ENCODE measurements around the gene IL18RAP.

The IL18RAP gene

GRCh38 chr2:102480285-102481195 is 57.6 kb downstream of the IL18RAP start:
- H3K4me3 ChIP-seq (ENCODE audit: low read depth, low read length) = no peak overlapping the region
- DNase-seq (ENCODE audit: low read depth) = no peak
- TF ChIP-seq CTCF (IDR thresholded peaks at IDR 0.05; ENCODE audit: control insufficient read depth, extremely low read depth, insufficient read depth) = no peak

GRCh38 chr2:102481931-102482330 is 59.0 kb downstream of the IL18RAP start:
- no peak for DNase-seq (ENCODE audit: low read depth)
- H3K4me3 ChIP-seq (ENCODE audit: low read depth, low read length) = no peak overlapping the region
- TF ChIP-seq CTCF (IDR thresholded peaks at IDR 0.05; ENCODE audit: control insufficient read depth, extremely low read depth, insufficient read depth) = no peak

GRCh38 chr2:102483086-102483485 is 60.1 kb downstream of the IL18RAP start:
- H3K4me3 ChIP-seq (ENCODE audit: low read depth, low read length) = no peak overlapping the region
- DNase-seq (ENCODE audit: low read depth) = no peak
- TF ChIP-seq CTCF (IDR thresholded peaks at IDR 0.05; ENCODE audit: control insufficient read depth, extremely low read depth, insufficient read depth) = no peak

GRCh38 chr2:102484310-102485061 is 61.5 kb downstream of the IL18RAP start:
- no peak for DNase-seq (ENCODE audit: low read depth)
- TF ChIP-seq CTCF (IDR thresholded peaks at IDR 0.05; ENCODE audit: control insufficient read depth, extremely low read depth, insufficient read depth) = no peak
- H3K4me3 ChIP-seq (ENCODE audit: low read depth, low read length) = no peak overlapping the region

- TF ChIP-seq CTCF (IDR thresholded peaks at IDR 0.05; ENCODE audit: control insufficient read depth, extremely low read depth, insufficient read depth) = no peak
- no peak overlapping the region for H3K4me3 ChIP-seq (ENCODE audit: low read depth, low read length)
- no peak for DNase-seq (ENCODE audit: low read depth)
Observed at GRCh38 chr2:102485147-102485785, 62.3 kb downstream of the IL18RAP start.

GRCh38 chr2:102486941-102487702 is 64.2 kb downstream of the IL18RAP start:
- TF ChIP-seq CTCF (IDR thresholded peaks at IDR 0.05; ENCODE audit: control insufficient read depth, extremely low read depth, insufficient read depth) = no peak
- no peak for DNase-seq (ENCODE audit: low read depth)
- no peak overlapping the region for H3K4me3 ChIP-seq (ENCODE audit: low read depth, low read length)
